BJ (cell line): ENCODE results near the gene GPR176. TPM values are rescaled to one million over a fixed set of nuclear protein-coding genes. Genes with fewer than 3 reads are reported as not detected.

Experiments
- CTCF ChIA-PET: fragments of 350-600 bp; formaldehyde crosslinking; extraction: SDS; loops from one replicate; lab custom pipeline; 2021; ENCODE audit warnings: antibody characterized with exemption, inconsistent platforms; lab: Yijun Ruan, JAX
- POLR2A ChIA-PET: fragments of 300-600 bp; sonication (Branson Sonifier 250); formaldehyde crosslinking; extraction: SDS; loops from one replicate; lab custom pipeline; 2021; ENCODE audit warnings: antibody characterized with exemption; lab: Charles Lee
- DNase-seq: peaks from one replicate; pipeline ENCODE4 v3.0.0-alpha.2; 2011; ENCODE audit warnings: low read depth
- H3K27me3 ChIP-seq: 2 replicates; pipeline ENCODE4 v1.6.0; 2011; ENCODE audit warnings: low read length; ENCODE audit not compliant: control insufficient read depth, insufficient read depth
- H3K36me3 ChIP-seq: 2 replicates; pipeline ENCODE4 v1.5.1; 2011; ENCODE audit warnings: low read length; ENCODE audit not compliant: control insufficient read depth, insufficient read depth
- H3K4me3 ChIP-seq: 2 replicates; pipeline ENCODE4 v1.5.1; 2011; ENCODE audit warnings: low read depth, mild to moderate bottlenecking, control low read depth, low read length
- CTCF ChIP-seq: IDR thresholded peaks from 2 replicates; pipeline ENCODE4 v1.5.1; 2011; ENCODE audit warnings: low read depth, mild to moderate bottlenecking, control low read depth, inconsistent platforms, low read length, moderate library complexity; ENCODE audit not compliant: insufficient read depth
- polyA plus RNA-seq: library from polyadenylated mRNA; depleted of rRNA; stranded (reverse); fragments of >200 nt; gene quantifications from 2 replicates; pipeline ENCODE4 v1.2.3, GENCODE V29; 2011

Gene GPR176
- polyA plus RNA-seq, 1 experiment, result 319 TPM

GRCh38 chr15:39953521-39953920, 33.5 kb upstream of the GPR176 start:
- POLR2A ChIA-PET, result no interaction called here
- no peak for TF ChIP-seq CTCF
- Histone ChIP-seq H3K27me3 (no peaks in the 10 kb centered on the region), H3K4me3 (no peak overlapping the region), H3K36me3 (peaks cover 20% of the 10 kb centered on the region)
- CTCF ChIA-PET, result no interaction called here
- DNase-seq, result no peak

- TF ChIP-seq CTCF, result no peak
- no peak overlapping the region for H3K4me3 ChIP-seq
- no peaks in the 10 kb centered on the region for H3K27me3 ChIP-seq
- ChIA-PET POLR2A (no interaction called here), CTCF (no interaction called here)
- peaks cover 17% of the 10 kb centered on the region for H3K36me3 ChIP-seq
- DNase-seq, result no peak
Measured at GRCh38 chr15:39951561-39951960, 31.5 kb upstream of the GPR176 start.

GRCh38 chr15:39948817-39949216, 28.8 kb upstream of the GPR176 start:
- CTCF ChIA-PET, result interaction anchor here (1.2 kb wide), 1 partner anchor 13 kb away, joined by 3 read pairs; no protein-coding TSS in a partner anchor
- H3K36me3 ChIP-seq, result peaks cover 18% of the 10 kb centered on the region
- no peak for TF ChIP-seq CTCF
- H3K27me3 ChIP-seq, result no peaks in the 10 kb centered on the region
- H3K4me3 ChIP-seq, result no peak overlapping the region
- DNase-seq, result no peak
- POLR2A ChIA-PET, result interaction anchor here (0.6 kb wide), 1 partner anchor 11 kb away, joined by 9 read pairs; no protein-coding TSS in a partner anchor

- DNase-seq, result no peak
- H3K4me3 ChIP-seq, result no peak overlapping the region
- H3K27me3 ChIP-seq, result no peaks in the 10 kb centered on the region
- CTCF ChIA-PET, result interaction anchor here (1.2 to 1.3 kb wide), 2 partner anchors 12 to 13 kb away, joined by 3 read pairs; no protein-coding TSS in a partner anchor
- POLR2A ChIA-PET, result no interaction called here
- peaks cover 16% of the 10 kb centered on the region for H3K36me3 ChIP-seq
- no peak for TF ChIP-seq CTCF
Measured at GRCh38 chr15:39947401-39948197, 27.5 kb upstream of the GPR176 start.

GRCh38 chr15:39946862-39947261, 26.8 kb upstream of the GPR176 start:
- Histone ChIP-seq H3K4me3 (no peak overlapping the region), H3K36me3 (peaks cover 16% of the 10 kb centered on the region), H3K27me3 (no peaks in the 10 kb centered on the region)
- no peak for DNase-seq
- ChIA-PET CTCF (interaction anchor here (1.3 kb wide), 1 partner anchor 14 kb away, joined by 3 read pairs; no protein-coding TSS in a partner anchor), POLR2A (no interaction called here)
- TF ChIP-seq CTCF, result no peak
